OCI-LY7 (cell line): Measurements from ENCODE around the gene FOXJ2.

Experiments
- EZH2phosphoT487 ChIP-seq: fragments of 200-600 bp; sonication (generic); IDR thresholded peaks from 2 replicates; pipeline ENCODE4 v1.6.1; 2018; ENCODE audit warnings: low read depth, borderline replicate concordance, mild to moderate bottlenecking, mixed run types, antibody characterized with exemption, low read length, moderate library complexity, mixed read lengths
- TF ChIP-seq, protein P1 (sequence below): fragments of 200-600 bp; sonication (generic); conservative IDR thresholded peaks from 2 replicates; pipeline ENCODE4 v1.5.1; 2014; ENCODE audit warnings: mild to moderate bottlenecking, antibody characterized with exemption, low read length, moderate library complexity, mixed read lengths

DNA sequence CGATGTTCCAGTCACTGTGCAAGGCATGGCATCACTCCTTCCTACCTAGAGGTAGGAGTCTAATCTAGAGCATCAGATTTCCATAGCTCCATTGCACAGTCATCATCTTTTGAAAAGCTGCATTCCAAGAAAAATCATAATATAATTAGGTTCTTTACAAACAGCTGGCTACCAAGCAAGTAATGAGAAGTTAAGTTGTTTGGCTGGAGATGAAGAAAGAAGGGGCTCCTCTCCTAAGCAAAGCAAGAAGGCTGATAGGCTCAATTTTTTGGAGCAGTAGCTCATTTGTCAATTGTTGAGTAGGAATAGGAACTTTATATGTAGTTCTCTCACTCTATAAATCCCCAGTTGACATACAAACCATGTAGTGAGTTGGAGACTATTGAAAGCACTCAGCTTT lies 8.3 kb downstream of the FOXJ2 start:
- TF ChIP-seq, protein P1, sequence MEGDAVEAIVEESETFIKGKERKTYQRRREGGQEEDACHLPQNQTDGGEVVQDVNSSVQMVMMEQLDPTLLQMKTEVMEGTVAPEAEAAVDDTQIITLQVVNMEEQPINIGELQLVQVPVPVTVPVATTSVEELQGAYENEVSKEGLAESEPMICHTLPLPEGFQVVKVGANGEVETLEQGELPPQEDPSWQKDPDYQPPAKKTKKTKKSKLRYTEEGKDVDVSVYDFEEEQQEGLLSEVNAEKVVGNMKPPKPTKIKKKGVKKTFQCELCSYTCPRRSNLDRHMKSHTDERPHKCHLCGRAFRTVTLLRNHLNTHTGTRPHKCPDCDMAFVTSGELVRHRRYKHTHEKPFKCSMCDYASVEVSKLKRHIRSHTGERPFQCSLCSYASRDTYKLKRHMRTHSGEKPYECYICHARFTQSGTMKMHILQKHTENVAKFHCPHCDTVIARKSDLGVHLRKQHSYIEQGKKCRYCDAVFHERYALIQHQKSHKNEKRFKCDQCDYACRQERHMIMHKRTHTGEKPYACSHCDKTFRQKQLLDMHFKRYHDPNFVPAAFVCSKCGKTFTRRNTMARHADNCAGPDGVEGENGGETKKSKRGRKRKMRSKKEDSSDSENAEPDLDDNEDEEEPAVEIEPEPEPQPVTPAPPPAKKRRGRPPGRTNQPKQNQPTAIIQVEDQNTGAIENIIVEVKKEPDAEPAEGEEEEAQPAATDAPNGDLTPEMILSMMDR, result no peak
- TF ChIP-seq EZH2phosphoT487, result no peak
